GM21576 (cell line): ENCODE data around the gene ZBBX.

Source experiments
- ATAC-seq: cut with Tn5 transposase; IDR thresholded peaks from one replicate; pipeline ENCODE4 v1.9.1; 2021; ENCODE audit warnings: mild to moderate bottlenecking, moderate library complexity; ENCODE audit not compliant: unreplicated experiment

The ZBBX gene

GRCh38 chr3:167318996-167319615, 61.0 kb downstream of the ZBBX start:
- no peak for ATAC-seq

DNA sequence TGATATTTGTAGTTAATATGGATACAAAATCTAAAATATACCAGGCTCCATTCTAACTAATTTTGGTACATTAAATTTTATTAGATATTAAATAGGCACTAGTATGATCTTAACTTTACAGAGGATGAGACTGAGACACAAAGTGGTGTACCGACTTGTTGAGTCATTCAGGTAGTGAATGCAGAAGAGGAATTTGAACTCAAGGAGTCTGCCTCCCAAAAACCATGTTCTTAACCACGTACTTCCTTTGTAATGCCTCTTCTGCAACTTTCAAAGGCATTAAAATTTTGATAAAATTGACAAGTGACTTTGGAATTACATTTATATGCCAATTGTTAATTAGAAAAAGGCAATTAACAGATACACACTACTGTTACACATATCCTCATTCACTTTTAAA, 61.8 kb downstream of the ZBBX start:
- no peak for ATAC-seq

- ATAC-seq, result no peak
These were observed 73.8 kb downstream of the ZBBX start for GRCh38 chr3:167306319-167306718.

- ATAC-seq, result no peak
These were observed 74.7 kb downstream of the ZBBX start for GRCh38 chr3:167305340-167305890.

- ATAC-seq, result no peak
These were observed 76.0 kb downstream of the ZBBX start for GRCh38 chr3:167304077-167304476.

DNA sequence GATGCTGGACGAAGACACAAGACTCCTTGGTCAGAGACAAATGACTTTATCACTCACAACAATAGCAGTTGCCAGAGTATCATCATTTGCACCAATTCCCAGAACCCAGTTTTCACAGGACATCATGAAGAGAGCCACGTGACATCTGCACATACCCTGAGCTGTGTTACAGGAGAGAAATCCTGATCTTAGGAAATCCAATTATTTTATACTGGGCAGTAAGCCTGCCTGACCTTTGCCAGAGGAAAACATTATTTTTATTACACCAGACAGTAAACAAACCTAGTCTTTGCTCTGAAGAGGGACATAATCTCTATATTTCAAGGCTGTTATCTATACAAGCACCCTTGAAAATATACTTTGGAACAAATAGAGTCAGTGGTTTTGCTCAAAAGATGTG, 77.4 kb downstream of the ZBBX start:
- ATAC-seq, result no peak

- no peak for ATAC-seq
These were observed 79.9 kb downstream of the ZBBX start for GRCh38 chr3:167300207-167300606.

GRCh38 chr3:167289435-167289834, 90.7 kb downstream of the ZBBX start:
- ATAC-seq, result no peak

GRCh38 chr3:167288737-167289136, 91.4 kb downstream of the ZBBX start:
- no peak for ATAC-seq

- no peak for ATAC-seq
These were observed 92.8 kb downstream of the ZBBX start for GRCh38 chr3:167287308-167287707.

DNA sequence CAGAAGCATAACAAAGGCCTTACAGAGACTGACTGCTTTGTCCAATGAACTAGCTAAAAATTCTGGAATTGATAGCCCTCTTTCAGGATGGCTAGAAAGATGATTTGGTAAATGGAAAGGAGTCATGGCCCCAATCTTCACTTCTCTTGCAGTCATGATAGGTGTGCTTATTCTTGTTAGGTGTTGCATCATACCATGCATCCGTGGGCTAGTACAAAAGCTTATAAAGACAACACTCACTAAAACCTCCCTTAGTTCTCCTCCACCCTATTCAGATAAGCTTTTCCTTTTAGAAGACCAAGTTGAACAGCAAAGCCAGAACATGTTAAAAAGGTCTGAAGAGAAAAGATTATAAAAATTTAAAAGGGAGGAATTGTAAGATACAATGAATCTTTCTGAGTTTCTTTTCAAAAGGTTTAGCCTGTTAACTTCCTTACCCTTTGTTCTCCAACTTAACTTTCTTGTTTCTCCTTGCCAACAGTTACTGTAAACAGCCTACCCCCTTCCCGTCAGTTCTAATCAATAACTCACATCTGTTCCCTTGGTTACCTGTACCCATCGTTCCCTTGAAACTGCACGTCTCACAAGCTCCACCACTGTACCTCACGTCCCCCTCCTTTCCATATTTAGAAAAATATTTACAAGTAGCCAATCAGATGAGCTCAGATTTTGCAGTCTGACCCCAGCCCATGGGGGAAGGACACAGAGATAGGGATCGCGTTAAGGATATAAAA, 105.8 kb downstream of the ZBBX start:
- ATAC-seq, result no peak

- ATAC-seq, result no peak
These were observed 127.1 kb downstream of the ZBBX start for GRCh38 chr3:167253037-167253436.

DNA sequence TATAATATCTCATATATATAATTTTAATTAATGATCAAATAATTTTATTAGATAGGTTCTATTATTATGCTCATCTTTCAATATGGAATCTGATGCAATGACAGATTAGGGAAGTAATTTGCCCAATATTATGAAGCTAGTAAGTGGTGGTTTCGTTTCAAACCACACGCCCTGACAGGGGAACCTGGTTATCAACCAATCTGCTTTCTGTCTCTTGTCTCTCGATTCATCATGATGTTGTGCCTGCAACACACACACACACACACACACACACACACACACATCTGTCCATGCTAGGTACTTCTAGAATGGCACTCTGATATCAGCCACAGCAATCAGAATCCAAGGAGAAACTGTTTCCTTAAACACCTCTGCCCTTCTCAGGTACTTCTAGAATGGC, 128.4 kb downstream of the ZBBX start:
- no peak for ATAC-seq

DNA sequence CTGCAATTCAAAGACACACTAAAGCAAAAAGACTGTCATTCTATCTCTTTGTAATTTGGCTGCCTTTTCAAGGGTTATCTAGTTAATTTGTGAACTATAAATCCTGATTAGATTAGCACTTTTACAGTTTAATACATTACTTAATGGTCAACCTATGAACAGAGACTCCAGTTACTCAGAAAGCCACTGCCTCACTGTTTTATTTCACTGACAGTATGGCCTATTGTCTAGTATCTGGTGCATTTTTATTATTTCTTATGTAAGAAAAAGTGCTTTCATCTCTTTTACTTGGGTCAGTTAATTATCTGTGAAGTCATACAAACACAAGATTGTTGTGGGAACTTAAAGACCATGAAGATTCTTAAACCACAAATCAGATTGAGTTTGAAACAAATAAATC, 133.8 kb downstream of the ZBBX start:
- ATAC-seq, result no peak

DNA sequence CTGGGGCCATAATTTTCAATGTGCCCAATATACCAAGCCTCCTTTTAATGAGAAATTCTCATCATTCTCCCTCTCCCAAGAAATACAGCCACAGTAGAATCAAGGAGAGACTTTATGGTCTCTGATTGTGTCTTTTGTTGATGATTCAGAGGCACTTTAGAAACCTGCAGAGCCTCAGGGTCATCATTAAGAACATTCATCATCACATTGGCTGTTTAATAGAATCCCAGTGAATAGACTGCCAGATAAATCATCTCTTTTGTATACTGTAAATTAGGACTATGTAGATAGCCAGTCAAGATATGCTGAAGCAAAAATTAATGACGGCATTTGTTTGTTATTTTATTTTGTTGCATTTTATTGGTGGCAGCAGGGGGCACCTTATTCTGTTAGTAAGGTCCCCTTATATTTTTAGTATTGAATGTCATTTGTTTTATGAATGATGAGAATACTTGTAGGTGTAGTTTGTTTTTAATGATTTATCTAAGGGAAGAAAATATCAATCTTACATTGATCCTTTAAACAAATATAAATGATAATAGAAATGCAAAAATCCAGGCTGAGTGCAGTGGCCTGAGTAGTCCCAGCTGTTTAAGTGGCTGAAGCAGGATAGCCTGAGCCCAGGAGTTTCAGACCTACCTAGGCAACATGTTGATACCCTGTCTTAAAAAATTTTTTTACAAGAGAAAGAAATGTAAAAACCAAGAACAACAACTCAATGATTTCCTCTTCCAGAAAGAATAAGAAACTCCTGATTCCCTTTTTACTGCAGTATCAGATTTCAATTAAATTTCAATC, 138.8 kb downstream of the ZBBX start:
- ATAC-seq, result no peak

GRCh38 chr3:167228135-167228534, 152.0 kb downstream of the ZBBX start:
- no peak for ATAC-seq

DNA sequence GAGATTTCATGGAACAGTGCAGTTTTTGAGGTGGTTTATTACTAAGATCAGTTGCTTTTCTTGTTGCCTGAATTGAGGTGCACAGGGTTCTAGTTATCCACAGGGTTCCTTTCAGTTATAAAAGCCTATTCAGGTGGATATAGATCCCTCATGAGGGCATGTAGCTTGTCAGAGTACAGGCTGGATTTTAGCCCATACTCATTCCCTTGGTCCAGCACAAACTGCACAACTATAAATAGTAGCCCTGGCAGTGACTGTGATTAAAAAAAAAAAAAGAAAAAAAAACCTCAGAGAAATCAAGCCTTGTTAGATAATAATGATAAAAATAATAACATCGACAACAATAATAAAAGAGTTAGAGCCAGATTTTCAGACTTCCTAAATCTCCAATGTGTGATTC, 154.3 kb downstream of the ZBBX start:
- no peak for ATAC-seq

- no peak for ATAC-seq
These were observed 171.1 kb downstream of the ZBBX start for GRCh38 chr3:167209011-167209410.

GRCh38 chr3:167203062-167203461, 177.0 kb downstream of the ZBBX start:
- no peak for ATAC-seq

- ATAC-seq, result no peak
These were observed 181.0 kb downstream of the ZBBX start for GRCh38 chr3:167198949-167199600.
